SKM-1 (cell line): ENCODE data around the gene PELO.

ENCODE experiments used
- DNase-seq: peaks from one replicate; lab custom pipeline; 2025; ENCODE audit not compliant: unreplicated experiment; lab: John Stamatoyannopoulos, UW

The PELO gene

GRCh38 chr5:52771343-52772039 lies 16.2 kb upstream of the PELO start:
- DNase-seq = no peak

GRCh38 chr5:52772668-52773067 lies 15.0 kb upstream of the PELO start:
- DNase-seq = no peak

- DNase-seq = no peak
Observed at GRCh38 chr5:52773342-52773741, 14.4 kb upstream of the PELO start.

GRCh38 chr5:52774005-52774410 lies 13.7 kb upstream of the PELO start:
- no peak for DNase-seq

- no peak for DNase-seq
Observed at GRCh38 chr5:52776116-52776515, 11.6 kb upstream of the PELO start.

GRCh38 chr5:52777186-52777585 lies 10.5 kb upstream of the PELO start:
- DNase-seq = no peak

GRCh38 chr5:52778781-52779180 lies 8.9 kb upstream of the PELO start:
- no peak for DNase-seq

GRCh38 chr5:52779213-52779612 lies 8.5 kb upstream of the PELO start:
- DNase-seq = no peak

- no peak for DNase-seq
Observed at GRCh38 chr5:52783226-52783959, 4.3 kb upstream of the PELO start.

- DNase-seq = no peak
Observed at GRCh38 chr5:52784737-52785136, 3.0 kb upstream of the PELO start.

GRCh38 chr5:52786391-52786790 lies 1.3 kb upstream of the PELO start:
- DNase-seq = no peak

- DNase-seq = no peak
Observed at GRCh38 chr5:52786949-52787599, 642 bp upstream of the PELO start.

GRCh38 chr5:52788505-52788821 lies 747 bp downstream of the PELO start:
- DNase-seq = no peak

- DNase-seq = no peak
Observed at GRCh38 chr5:52789378-52789777, 1.7 kb downstream of the PELO start.

- DNase-seq = no peak
Observed at GRCh38 chr5:52789851-52790250, 2.1 kb downstream of the PELO start.

GRCh38 chr5:52791366-52791765 lies 3.6 kb downstream of the PELO start:
- DNase-seq = no peak

GRCh38 chr5:52794519-52794918 lies 6.8 kb downstream of the PELO start:
- no peak for DNase-seq

- no peak for DNase-seq
Observed at GRCh38 chr5:52796031-52796430, 8.3 kb downstream of the PELO start.

- DNase-seq = no peak
Observed at GRCh38 chr5:52796516-52797103, 8.9 kb downstream of the PELO start.

- DNase-seq = no peak
Observed at GRCh38 chr5:52798938-52799337, 11.2 kb downstream of the PELO start.

GRCh38 chr5:52799358-52799982 lies 11.8 kb downstream of the PELO start:
- no peak for DNase-seq

- peak; percentile 92 for DNase-seq
Observed at GRCh38 chr5:52799983-52800393, 12.3 kb downstream of the PELO start.
